Neural cell (in vitro differentiated cells): ENCODE data around the gene MAD1L1. TPM values are rescaled to one million over a fixed set of nuclear protein-coding genes. Genes with fewer than 3 reads are reported as not detected.

Source experiments
- H2AFZ ChIP-seq: fragments of 200-600, 300-800 bp; sonication (generic), shearing (Covaris generic); 2 replicates; pipeline ENCODE4 v1.6.0; 2014; ENCODE audit warnings: low read depth, mild to moderate bottlenecking, antibody characterized with exemption, low read length, moderate library complexity
- H3F3A ChIP-seq: fragments of 200-600 bp; shearing (Covaris generic); 2 replicates; pipeline ENCODE4 v1.6.1; 2016; ENCODE audit warnings: mild to moderate bottlenecking, moderate library complexity, mixed read lengths, antibody characterized with exemption, low read length; ENCODE audit not compliant: insufficient read depth, poor library complexity, severe bottlenecking
- H3K27ac ChIP-seq: fragments of 200-600, 300-800 bp; sonication (generic), shearing (Covaris generic); 2 replicates; pipeline ENCODE4 v1.5.1; 2014; ENCODE audit warnings: mild to moderate bottlenecking, low read length, moderate library complexity
- H3K27me3 ChIP-seq: fragments of 300-800, 200-600 bp; sonication (generic), shearing (Covaris generic); 2 replicates; pipeline ENCODE4 v1.6.0; 2014; ENCODE audit warnings: mild to moderate bottlenecking, low read depth, low read length, moderate library complexity; ENCODE audit not compliant: insufficient read depth
- H3K36me3 ChIP-seq: fragments of 300-800, 200-600 bp; sonication (generic), shearing (Covaris generic); 2 replicates; pipeline ENCODE4 v1.5.1; 2014; ENCODE audit warnings: mild to moderate bottlenecking, antibody characterized with exemption, low read length, moderate library complexity; ENCODE audit not compliant: insufficient read depth
- H3K4me2 ChIP-seq: fragments of 300-800, 200-600 bp; sonication (generic), shearing (Covaris generic); 2 replicates; pipeline ENCODE4 v1.6.0; 2014; ENCODE audit warnings: mild to moderate bottlenecking, low read length
- H3K4me3 ChIP-seq: fragments of 300-800, 200-600 bp; sonication (generic), shearing (Covaris generic); 2 replicates; pipeline ENCODE4 v1.5.1; 2014; ENCODE audit warnings: mild to moderate bottlenecking, low read length, moderate library complexity
- H3K79me2 ChIP-seq: fragments of 200-600 bp; shearing (Covaris generic); replicated peaks from 2 replicates; pipeline ENCODE4 v1.6.0; 2014; ENCODE audit warnings: mild to moderate bottlenecking, low read length, moderate library complexity; ENCODE audit not compliant: insufficient read depth
- H3K9ac ChIP-seq: fragments of 300-800, 200-600 bp; sonication (generic), shearing (Covaris generic); 2 replicates; pipeline ENCODE4 v1.6.1; 2016; ENCODE audit warnings: mild to moderate bottlenecking, low read length, mixed read lengths
- H3K9me2 ChIP-seq: fragments of 200-600 bp; shearing (Covaris generic); 2 replicates; pipeline ENCODE4 v1.6.1; 2016; ENCODE audit warnings: mild to moderate bottlenecking, low read length, mixed read lengths; ENCODE audit not compliant: insufficient read depth
- H3K9me3 ChIP-seq: fragments of 200-600, 300-800 bp; sonication (generic), shearing (Covaris generic); 2 replicates; pipeline ENCODE4 v1.6.1; 2016; ENCODE audit warnings: mild to moderate bottlenecking, mixed run types, low read length, moderate library complexity, mixed read lengths
- H4K20me1 ChIP-seq: fragments of 200-600 bp; shearing (Covaris generic); 2 replicates; pipeline ENCODE4 v1.6.1; 2016; ENCODE audit warnings: mild to moderate bottlenecking, mixed run types; ENCODE audit not compliant: insufficient read depth
- CTCF ChIP-seq: fragments of 450-650 bp; IDR thresholded peaks from 2 replicates; pipeline ENCODE4 v1.5.1; 2014; ENCODE audit warnings: antibody characterized with exemption, mild to moderate bottlenecking, moderate library complexity; ENCODE audit not compliant: poor library complexity, severe bottlenecking
- EP300 ChIP-seq: fragments of 450-650 bp; conservative IDR thresholded peaks from 2 replicates; pipeline ENCODE4 v1.6.1; 2014; ENCODE audit warnings: antibody characterized with exemption, mild to moderate bottlenecking, moderate library complexity; ENCODE audit not compliant: poor library complexity, severe bottlenecking
- EZH2 ChIP-seq: fragments of 200-600, 300-800 bp; shearing (Covaris generic), sonication (generic); IDR thresholded peaks from 2 replicates; pipeline ENCODE4 v1.6.1; 2014; ENCODE audit warnings: antibody characterized with exemption, low read length, borderline replicate concordance, mild to moderate bottlenecking; ENCODE audit not compliant: insufficient read depth, poor library complexity, severe bottlenecking
- MXI1 ChIP-seq: fragments of 450-650 bp; conservative IDR thresholded peaks from 2 replicates; pipeline ENCODE4 v1.6.1; 2014; ENCODE audit warnings: antibody characterized with exemption, mild to moderate bottlenecking; ENCODE audit not compliant: poor library complexity, severe bottlenecking
- POLR2AphosphoS5 ChIP-seq: IDR thresholded peaks from 2 replicates; pipeline ENCODE4 v1.6.1; 2012
- RAD21 ChIP-seq: fragments of 450-650 bp; conservative IDR thresholded peaks from 2 replicates; pipeline ENCODE4 v1.6.1; 2014; ENCODE audit warnings: antibody characterized with exemption, mild to moderate bottlenecking, moderate library complexity
- REST ChIP-seq: IDR thresholded peaks from 2 replicates; pipeline ENCODE4 v1.6.1; 2012; ENCODE audit warnings: borderline replicate concordance
- SMC3 ChIP-seq: fragments of 450-650 bp; conservative IDR thresholded peaks from 2 replicates; pipeline ENCODE4 v1.6.1; 2014; ENCODE audit warnings: antibody characterized with exemption, mild to moderate bottlenecking, moderate library complexity; ENCODE audit not compliant: poor library complexity
- TAF1 ChIP-seq: IDR thresholded peaks from 2 replicates; pipeline ENCODE4 v1.6.1; 2012; ENCODE audit warnings: low read depth
- polyA plus RNA-seq: library from polyadenylated mRNA; depleted of rRNA; stranded (reverse); fragments of >200 nt; gene quantifications from 2 replicates; pipeline ENCODE4 v1.2.3, GENCODE V29; 2014

Gene MAD1L1
- polyA plus RNA-seq, 1 donor from 2014 or later = 31.4 TPM

DNA sequence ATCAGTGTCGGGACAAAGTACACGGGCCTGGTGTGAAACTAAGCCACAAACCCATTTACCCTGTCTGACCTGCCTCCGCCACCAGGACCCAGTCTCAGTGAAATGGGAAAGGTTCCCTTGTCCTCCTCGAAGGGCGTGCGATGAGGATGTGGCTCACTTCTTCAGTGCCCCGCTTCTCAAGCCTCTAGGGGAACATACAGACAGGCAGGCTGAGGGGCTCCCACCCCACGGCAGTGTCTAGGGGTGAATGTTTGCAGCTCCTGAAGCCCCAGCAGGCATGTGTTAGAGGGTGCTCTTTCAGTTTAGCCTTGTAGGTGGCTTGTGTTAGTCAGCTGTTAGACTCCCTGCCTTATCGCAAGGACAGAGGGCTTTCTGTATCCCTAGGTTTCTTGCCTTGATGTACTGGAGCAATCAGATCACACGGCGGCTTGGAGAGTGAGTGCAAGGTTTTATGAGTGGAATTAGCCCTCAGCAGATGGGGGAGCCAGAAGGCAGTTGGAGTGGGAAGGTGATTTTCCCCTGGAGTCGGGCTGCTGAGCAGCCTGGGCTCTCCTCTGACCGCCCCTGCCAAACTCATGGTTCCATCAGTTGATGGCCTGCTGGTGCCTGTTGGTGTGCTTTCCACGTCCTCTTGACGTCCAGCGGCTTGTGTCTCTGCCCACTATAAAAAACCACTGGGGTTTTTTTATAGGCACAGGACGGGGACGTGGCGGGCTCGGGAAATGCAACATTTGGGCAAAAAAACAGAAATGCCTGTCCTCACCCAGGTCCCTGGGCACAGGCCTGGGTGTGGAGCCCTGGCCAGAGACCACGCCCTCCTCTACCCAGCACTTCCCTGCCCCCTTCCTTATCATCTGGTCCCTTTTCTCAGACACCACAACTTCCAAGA lies 10.0 kb upstream of the MAD1L1 start:
- H4K20me1 ChIP-seq = no peaks in the 10 kb centered on the region
- no peak overlapping the region for H3K27ac ChIP-seq
- TF ChIP-seq EZH2 (no peak), MXI1 (no peak)
- H3K9me2 ChIP-seq = no peaks in the 10 kb centered on the region
- H3K27me3 ChIP-seq = no peaks in the 10 kb centered on the region
- no peaks in the 10 kb centered on the region for H3K9me3 ChIP-seq
- H3K4me3 ChIP-seq = peak overlapping the region; percentile 88
- peak overlapping the region; percentile 80 for H3K9ac ChIP-seq
- no peaks in the 10 kb centered on the region for H3F3A ChIP-seq
- H2AFZ ChIP-seq = peak overlapping the region; percentile 91
- peaks cover 18% of the 10 kb centered on the region for H3K79me2 ChIP-seq
- H3K4me2 ChIP-seq = peak overlapping the region; percentile 82
- H3K36me3 ChIP-seq = no peaks in the 10 kb centered on the region

GRCh38 chr7:2241580-2242540 lies 9.1 kb upstream of the MAD1L1 start, which contains the start of the genes MRM2 and NUDT1:
TSS of gene MRM2 (minus strand) at chr7:2242205. CDS start at chr7:2242169, 36 bp downstream.
TSS of gene NUDT1 (plus strand) at chr7:2242226. CDS start at chr7:2244575, 2,349 bp downstream.
- Histone ChIP-seq H3K9ac (peak within 1 kb of the TSS; percentile 80), H3K36me3 (no peaks in the 10 kb centered on the region), H3K9me2 (no peaks in the 10 kb centered on the region), H3K79me2 (peaks cover 18% of the 10 kb centered on the region), H3K27me3 (no peaks in the 10 kb centered on the region), H3F3A (no peaks in the 10 kb centered on the region), H4K20me1 (no peaks in the 10 kb centered on the region), H3K4me3 (peak within 1 kb of the TSS; percentile 88), H3K4me2 (peak within 1 kb of the TSS; percentile 82), H2AFZ (peak within 1 kb of the TSS; percentile 91), H3K27ac (peak within 1 kb of the TSS; percentile 49), H3K9me3 (no peaks in the 10 kb centered on the region)
- TF ChIP-seq EZH2 (no peak), REST (peak; percentile 50), POLR2AphosphoS5 (peak; percentile 86), RAD21 (peak; percentile 41), SMC3 (no peak), TAF1 (no peak), EP300 (no peak), CTCF (no peak), MXI1 (peak; percentile 97)
